HG03439 (cell line): Measurements from ENCODE around the gene ASAP3.

Experiments
- ATAC-seq: cut with Tn5 transposase; IDR thresholded peaks from one replicate; pipeline ENCODE4 v1.9.1; 2021; ENCODE audit warnings: mild to moderate bottlenecking, moderate library complexity; ENCODE audit not compliant: unreplicated experiment

Gene ASAP3

GRCh38 chr1:23483321-23484252 is at the start of gene ASAP3:
ASAP3 (minus strand) TSS chr1:23484179; CDS start chr1:23484133, 46 bp downstream.
- ATAC-seq, result peak; percentile 13

GRCh38 chr1:23533246-23534023 is 49.5 kb upstream of the ASAP3 start:
- ATAC-seq, result no peak

- no peak for ATAC-seq
These were observed 47.6 kb upstream of the ASAP3 start for GRCh38 chr1:23531562-23532094.

GRCh38 chr1:23530747-23531561 is 47.0 kb upstream of the ASAP3 start, which contains the start of gene E2F2:
E2F2 (minus strand) TSS chr1:23531233; CDS start chr1:23530793, 440 bp downstream.
- peak; percentile 50 for ATAC-seq

GRCh38 chr1:23530087-23530746 is 46.2 kb upstream of the ASAP3 start:
- ATAC-seq, result peak; percentile 4

GRCh38 chr1:23529146-23530086 is 45.4 kb upstream of the ASAP3 start:
- no peak for ATAC-seq

GRCh38 chr1:23528250-23528978 is 44.4 kb upstream of the ASAP3 start:
- ATAC-seq, result no peak

- ATAC-seq, result no peak
These were observed 43.9 kb upstream of the ASAP3 start for GRCh38 chr1:23527900-23528249.

GRCh38 chr1:23527366-23527765 is 43.4 kb upstream of the ASAP3 start:
- ATAC-seq, result no peak

GRCh38 chr1:23526329-23527041 is 42.5 kb upstream of the ASAP3 start:
- no peak for ATAC-seq

- ATAC-seq, result no peak
These were observed 41.7 kb upstream of the ASAP3 start for GRCh38 chr1:23525558-23526250.

- ATAC-seq, result no peak
These were observed 40.9 kb upstream of the ASAP3 start for GRCh38 chr1:23524716-23525401.

GRCh38 chr1:23524163-23524562 is 40.2 kb upstream of the ASAP3 start:
- ATAC-seq, result no peak

GRCh38 chr1:23522244-23522982 is 38.4 kb upstream of the ASAP3 start:
- no peak for ATAC-seq

- ATAC-seq, result no peak
These were observed 37.6 kb upstream of the ASAP3 start for GRCh38 chr1:23521588-23521987.

- ATAC-seq, result no peak
These were observed 33.6 kb upstream of the ASAP3 start for GRCh38 chr1:23517581-23517980.
